K562 (cell line): ENCODE results near the gene UBE2Q1.

ENCODE experiments used
- CTCF ChIP-seq, 3 experiments: IDR thresholded peaks in 2 of 3; conservative IDR thresholded peaks in 1 of 3; 2 replicates each; pipeline ENCODE4 v1.5.1; 2011 to 2012; ENCODE audit warnings: low read length in 3 of 3, mild to moderate bottlenecking in 3 of 3, control low read depth in 2 of 3, improper control_type of control experiment in 1 of 3, inconsistent platforms in 1 of 3, low read depth in 1 of 3, mixed read lengths in 1 of 3, moderate library complexity in 1 of 3; ENCODE audit not compliant: insufficient read depth in 2 of 3
- ELF4 ChIP-seq: fragments of 450-650 bp; formaldehyde crosslinking; IDR thresholded peaks from 2 replicates; pipeline ENCODE4 v1.4.0; 2022; ENCODE audit warnings: missing genetic modification characterization
- TSHZ1 ChIP-seq: fragments of 250-450 bp; sonication (Bioruptor Pico); IDR thresholded peaks from 2 replicates; pipeline ENCODE4 v1.4.0; 2020; ENCODE audit warnings: mild to moderate bottlenecking, moderate library complexity
- ZZZ3 ChIP-seq: fragments of 450-650 bp; IDR thresholded peaks from 2 replicates; pipeline ENCODE4 v1.6.1; 2016; ENCODE audit warnings: antibody characterized with exemption, mild to moderate bottlenecking, moderate library complexity
- TF ChIP-seq, protein P1 (sequence below): IDR thresholded peaks from 2 replicates; pipeline ENCODE4 v1.6.1; 2011; ENCODE audit warnings: borderline replicate concordance, low read depth, mild to moderate bottlenecking, moderate library complexity, low read length; ENCODE audit not compliant: insufficient read depth, poor library complexity, severe bottlenecking

DNA sequence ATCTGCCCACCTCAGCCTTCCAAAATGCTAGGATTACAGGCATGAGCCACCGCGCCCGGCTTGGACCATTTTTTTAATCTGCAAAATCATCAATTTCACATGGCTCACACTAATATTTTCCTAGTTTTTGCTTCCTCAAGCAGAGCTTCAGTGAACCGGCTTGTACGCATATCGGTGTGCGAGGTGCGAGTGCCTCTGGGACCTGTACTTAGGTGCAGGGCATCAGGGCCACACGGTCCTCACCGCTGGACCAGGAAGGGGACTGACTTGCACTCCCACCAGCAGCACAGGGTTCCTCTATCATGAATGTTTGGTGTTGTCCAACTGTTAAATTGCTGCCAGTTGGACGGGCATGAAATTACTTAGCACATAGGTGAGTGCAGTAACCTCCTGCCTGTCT lies 40.8 kb downstream of the UBE2Q1 start:
- no peak for TF ChIP-seq ELF4
- no peak for TF ChIP-seq CTCF (IDR thresholded peaks at IDR 0.05 in 2 of 3, conservative IDR thresholded peaks at IDR 0.05 in 1 of 3; ENCODE audit: insufficient read depth in 2 of 3, low read depth in 1 of 3, low read length in 3 of 3)
- TF ChIP-seq ZZZ3 = no peak
- TF ChIP-seq, protein P1, sequence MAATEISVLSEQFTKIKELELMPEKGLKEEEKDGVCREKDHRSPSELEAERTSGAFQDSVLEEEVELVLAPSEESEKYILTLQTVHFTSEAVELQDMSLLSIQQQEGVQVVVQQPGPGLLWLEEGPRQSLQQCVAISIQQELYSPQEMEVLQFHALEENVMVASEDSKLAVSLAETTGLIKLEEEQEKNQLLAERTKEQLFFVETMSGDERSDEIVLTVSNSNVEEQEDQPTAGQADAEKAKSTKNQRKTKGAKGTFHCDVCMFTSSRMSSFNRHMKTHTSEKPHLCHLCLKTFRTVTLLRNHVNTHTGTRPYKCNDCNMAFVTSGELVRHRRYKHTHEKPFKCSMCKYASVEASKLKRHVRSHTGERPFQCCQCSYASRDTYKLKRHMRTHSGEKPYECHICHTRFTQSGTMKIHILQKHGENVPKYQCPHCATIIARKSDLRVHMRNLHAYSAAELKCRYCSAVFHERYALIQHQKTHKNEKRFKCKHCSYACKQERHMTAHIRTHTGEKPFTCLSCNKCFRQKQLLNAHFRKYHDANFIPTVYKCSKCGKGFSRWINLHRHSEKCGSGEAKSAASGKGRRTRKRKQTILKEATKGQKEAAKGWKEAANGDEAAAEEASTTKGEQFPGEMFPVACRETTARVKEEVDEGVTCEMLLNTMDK = no peak
- TF ChIP-seq TSHZ1 (CRISPR knock-in tag) = no peak
